ENCODE measurements around the gene KERA. TPM values are rescaled to one million over a fixed set of nuclear protein-coding genes. Genes with fewer than 3 reads are reported as not detected.

Gene KERA
- total RNA-seq (2022) (not detected in 2 replicates), Bru-seq, nascent RNA (not detected), BruChase-seq, experiment 1, labeled RNA remaining after a 6-hour chase (not detected), BruChase-seq, experiment 2, labeled RNA remaining after a 2-hour chase (not detected)
- long read RNA-seq = 0 reads

GRCh38 chr12:91057368-91058165 is at the start of gene KERA:
KERA (minus strand) TSS chr12:91058024; CDS start chr12:91056281, 1,743 bp downstream.
- intact Hi-C loops (cut with micrococcal nuclease) = no loop called here
- H3K4me1 Mint-ChIP-seq (ENCODE audit: insufficient read depth, unreplicated experiment) = no peaks in the 10 kb centered on the region
- ChIA-PET CTCF (no interaction called here), POLR2A (interaction anchor here (1.0 kb wide), 1 partner anchor 91 kb away, joined by 3 read pairs; no protein-coding TSS in a partner anchor)
- no TSS peak for BruUV-seq (replicated peaks)
- no peak within 1 kb of the TSS for H3K27ac Mint-ChIP-seq (ENCODE audit: low read depth, unreplicated experiment)
- TF ChIP-seq CTCF (IDR thresholded peaks at IDR 0.05; ENCODE audit: unreplicated experiment) = no peak
- H3K27me3 Mint-ChIP-seq (ENCODE audit: insufficient read depth, unreplicated experiment) = peaks cover 78% of the 10 kb centered on the region
- no peak within 1 kb of the TSS for H3K4me3 Mint-ChIP-seq (ENCODE audit: unreplicated experiment)
- H3K9me3 Mint-ChIP-seq (ENCODE audit: unreplicated experiment) = no peaks in the 10 kb centered on the region
- H3K36me3 Mint-ChIP-seq (ENCODE audit: insufficient read depth, unreplicated experiment) = no peaks in the 10 kb centered on the region
- no peak for DNase-seq (ENCODE audit: unreplicated experiment)

DNA sequence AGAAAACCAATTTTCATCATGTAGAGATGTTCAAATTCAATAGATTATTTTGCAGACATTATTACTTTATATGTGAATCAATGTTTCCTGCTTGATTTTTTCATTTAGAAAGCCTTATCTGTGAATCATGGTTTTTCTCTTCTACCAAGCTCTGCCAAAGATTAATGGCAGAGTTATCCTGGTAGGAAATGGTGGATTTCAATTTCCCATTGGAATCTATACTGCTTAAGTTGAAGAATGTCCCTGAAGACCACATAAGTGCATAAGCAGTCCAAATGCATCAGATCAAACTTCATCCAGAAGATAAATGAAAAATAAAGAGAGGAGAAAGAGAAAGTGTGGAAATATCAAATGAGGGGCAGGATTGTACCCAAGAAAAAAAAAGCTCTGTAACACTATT is 48.5 kb upstream of the KERA start:
- no peak for DNase-seq (ENCODE audit: unreplicated experiment)
- H3K9me3 Mint-ChIP-seq (ENCODE audit: unreplicated experiment) = no peaks in the 10 kb centered on the region
- no TSS peak for BruUV-seq (replicated peaks)
- H3K4me1 Mint-ChIP-seq (ENCODE audit: insufficient read depth, unreplicated experiment) = no peaks in the 10 kb centered on the region
- H3K27ac Mint-ChIP-seq (ENCODE audit: low read depth, unreplicated experiment) = no peak overlapping the region
- H3K36me3 Mint-ChIP-seq (ENCODE audit: insufficient read depth, unreplicated experiment) = no peaks in the 10 kb centered on the region
- intact Hi-C loops (cut with micrococcal nuclease) = no loop called here
- H3K4me3 Mint-ChIP-seq (ENCODE audit: unreplicated experiment) = no peak overlapping the region
- ChIA-PET CTCF (interaction anchor here (0.7 to 1.1 kb wide), 2 partner anchors 120 to 128 kb away, joined by 3 to 6 read pairs; no protein-coding TSS in a partner anchor), POLR2A (interaction anchor here (0.6 kb wide), 1 partner anchor 12 kb away, joined by 3 read pairs; no protein-coding TSS in a partner anchor)
- no peak for TF ChIP-seq CTCF (IDR thresholded peaks at IDR 0.05; ENCODE audit: unreplicated experiment)
- H3K27me3 Mint-ChIP-seq (ENCODE audit: insufficient read depth, unreplicated experiment) = peaks cover 53% of the 10 kb centered on the region

DNA sequence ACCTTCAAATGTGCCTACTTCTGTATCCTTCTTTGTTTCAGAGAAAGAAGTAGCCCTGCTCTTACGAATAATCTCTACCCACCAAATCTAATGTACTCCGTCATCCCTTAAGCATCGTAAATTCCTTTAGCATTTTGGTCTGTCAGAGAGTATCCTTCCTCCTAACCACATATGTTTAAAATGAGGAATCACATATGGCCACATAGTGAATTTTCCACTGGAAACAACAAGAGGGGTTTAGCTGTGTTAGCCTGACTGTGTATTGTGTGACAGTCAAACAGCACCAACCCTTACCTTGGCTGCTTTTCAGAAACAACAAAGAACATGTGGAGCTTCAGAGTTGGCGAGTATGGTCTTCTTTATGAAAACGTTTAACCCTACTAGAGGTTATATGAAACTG is 48.0 kb upstream of the KERA start:
- Mint-ChIP-seq H3K36me3 (ENCODE audit: insufficient read depth, unreplicated experiment) (no peaks in the 10 kb centered on the region), H3K4me1 (ENCODE audit: insufficient read depth, unreplicated experiment) (no peaks in the 10 kb centered on the region), H3K4me3 (ENCODE audit: unreplicated experiment) (no peak overlapping the region), H3K9me3 (ENCODE audit: unreplicated experiment) (no peaks in the 10 kb centered on the region), H3K27ac (ENCODE audit: low read depth, unreplicated experiment) (no peak overlapping the region), H3K27me3 (ENCODE audit: insufficient read depth, unreplicated experiment) (peaks cover 48% of the 10 kb centered on the region)
- CTCF ChIA-PET = interaction anchor here (0.7 to 1.1 kb wide), 2 partner anchors 119 to 128 kb away, joined by 3 to 6 read pairs; no protein-coding TSS in a partner anchor
- no TSS peak for BruUV-seq (replicated peaks)
- POLR2A ChIA-PET = no interaction called here
- no peak for TF ChIP-seq CTCF (IDR thresholded peaks at IDR 0.05; ENCODE audit: unreplicated experiment)
- intact Hi-C loops (cut with micrococcal nuclease) = no loop called here
- DNase-seq (ENCODE audit: unreplicated experiment) = no peak

- Mint-ChIP-seq H3K4me1 (ENCODE audit: insufficient read depth, unreplicated experiment) (no peaks in the 10 kb centered on the region), H3K9me3 (ENCODE audit: unreplicated experiment) (no peaks in the 10 kb centered on the region), H3K27ac (ENCODE audit: low read depth, unreplicated experiment) (no peak overlapping the region), H3K36me3 (ENCODE audit: insufficient read depth, unreplicated experiment) (no peaks in the 10 kb centered on the region), H3K4me3 (ENCODE audit: unreplicated experiment) (no peak overlapping the region), H3K27me3 (ENCODE audit: insufficient read depth, unreplicated experiment) (peaks cover 39% of the 10 kb centered on the region)
- CTCF ChIA-PET = no interaction called here
- no TSS peak for BruUV-seq (replicated peaks)
- intact Hi-C loops (cut with micrococcal nuclease) = no loop called here
- POLR2A ChIA-PET = no interaction called here
- no peak for DNase-seq (ENCODE audit: unreplicated experiment)
- no peak for TF ChIP-seq CTCF (IDR thresholded peaks at IDR 0.05; ENCODE audit: unreplicated experiment)
These were observed 47.1 kb upstream of the KERA start for GRCh38 chr12:91104812-91105466.
